HS-5 (cell line): ENCODE data around the gene CLDN9.
"Not testable (repeated sequence)": the region's sequence is repeated elsewhere in the genome, so short reads cannot be mapped to it uniquely, and the experiment has no call there.

Experiments
- DNase-seq: peaks from one replicate; pipeline ENCODE4 v3.0.0-alpha.2; 2012; ENCODE audit warnings: low read depth

Gene CLDN9

GRCh38 chr16:3032624-3033023 lies 19.9 kb downstream of the CLDN9 start:
- DNase-seq = no peak

GRCh38 chr16:3035289-3035971 lies 22.7 kb downstream of the CLDN9 start:
- no peak for DNase-seq

DNA sequence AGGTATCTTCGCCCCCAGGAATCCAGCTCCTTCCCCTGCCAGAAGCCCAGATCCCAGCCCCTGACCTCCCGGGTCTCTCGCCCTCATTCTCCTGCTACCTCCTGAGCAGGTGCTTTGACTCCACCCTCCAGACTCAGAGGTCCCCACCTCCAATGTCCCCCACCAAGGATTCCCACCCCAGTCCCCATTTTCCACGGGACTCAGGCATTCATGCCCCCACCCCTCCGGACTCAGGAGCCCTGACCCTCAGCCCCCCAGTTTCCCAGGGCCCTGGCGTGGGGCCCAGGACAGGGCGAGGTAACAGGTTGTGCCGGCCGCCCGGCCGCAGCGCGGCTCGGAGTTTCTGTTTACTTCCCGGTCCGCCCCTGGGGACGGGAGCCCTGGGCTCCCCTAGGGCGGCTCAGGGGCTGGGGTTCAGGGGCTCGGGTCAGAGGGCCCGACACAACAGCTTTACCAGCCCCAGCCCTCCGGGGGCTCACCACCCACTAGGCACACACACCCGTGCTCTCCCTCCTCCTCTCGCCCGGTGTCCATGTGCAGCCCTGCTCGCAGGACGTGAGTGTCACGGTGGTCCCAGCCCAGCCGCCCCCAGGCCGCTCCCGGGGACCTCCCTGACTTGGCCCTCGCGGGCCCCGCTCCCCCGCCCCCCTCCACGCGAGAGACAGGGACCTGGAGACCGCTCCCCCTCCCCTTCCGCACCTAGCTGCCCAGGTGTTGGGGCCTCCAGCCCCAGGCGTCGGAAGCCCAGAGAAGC lies 23.4 kb downstream of the CLDN9 start:
- no peak for DNase-seq

DNA sequence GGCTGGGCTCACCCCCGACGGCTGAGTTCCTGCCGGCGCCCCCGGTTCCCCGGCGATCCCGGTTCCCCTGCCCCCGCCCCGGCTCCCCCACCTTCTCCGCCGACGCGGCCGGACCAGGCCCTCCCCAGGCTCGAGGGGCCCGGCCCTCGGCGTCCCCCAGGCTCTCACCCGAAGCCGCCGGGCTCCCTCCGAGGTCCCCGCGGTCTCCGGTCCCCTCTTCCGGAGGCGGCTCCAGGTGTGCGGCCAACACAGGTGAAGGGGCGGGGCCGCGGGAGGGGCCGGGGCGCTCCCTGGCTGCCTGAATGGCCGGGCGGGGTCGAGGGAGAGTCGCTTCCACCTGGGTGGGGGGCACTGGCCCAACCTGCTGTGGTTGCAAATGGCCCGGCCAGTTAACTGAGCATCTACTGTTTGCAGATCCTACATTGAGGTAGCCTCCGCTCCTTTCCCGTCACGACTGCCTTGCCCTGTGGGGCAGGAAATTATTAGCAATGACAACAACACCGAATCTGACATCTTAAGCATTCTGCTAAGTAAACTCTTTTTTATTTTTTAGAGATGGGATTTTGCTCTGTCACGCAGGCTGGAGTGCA lies 24.1 kb downstream of the CLDN9 start, which contains the start of gene BICDL2:
TSS of gene BICDL2 (minus strand) at position 219 of the 590 bp plus-strand sequence. CDS start 1,448 bp downstream, outside the sequence.
- no peak for DNase-seq

- no peak for DNase-seq
Observed at GRCh38 chr16:3038256-3038655, 25.5 kb downstream of the CLDN9 start.

- DNase-seq = no peak
Observed at GRCh38 chr16:3038896-3039295, 26.2 kb downstream of the CLDN9 start.

- no peak for DNase-seq
Observed at GRCh38 chr16:3042376-3042775, 29.7 kb downstream of the CLDN9 start.

- no peak for DNase-seq
Observed at GRCh38 chr16:3044708-3045107, 32.0 kb downstream of the CLDN9 start.

GRCh38 chr16:3045758-3046640 lies 33.3 kb downstream of the CLDN9 start, which contains the start of gene MMP25:
MMP25 (plus strand) TSS chr16:3046561; CDS start chr16:3046918, 357 bp downstream.
- DNase-seq = no peak

DNA sequence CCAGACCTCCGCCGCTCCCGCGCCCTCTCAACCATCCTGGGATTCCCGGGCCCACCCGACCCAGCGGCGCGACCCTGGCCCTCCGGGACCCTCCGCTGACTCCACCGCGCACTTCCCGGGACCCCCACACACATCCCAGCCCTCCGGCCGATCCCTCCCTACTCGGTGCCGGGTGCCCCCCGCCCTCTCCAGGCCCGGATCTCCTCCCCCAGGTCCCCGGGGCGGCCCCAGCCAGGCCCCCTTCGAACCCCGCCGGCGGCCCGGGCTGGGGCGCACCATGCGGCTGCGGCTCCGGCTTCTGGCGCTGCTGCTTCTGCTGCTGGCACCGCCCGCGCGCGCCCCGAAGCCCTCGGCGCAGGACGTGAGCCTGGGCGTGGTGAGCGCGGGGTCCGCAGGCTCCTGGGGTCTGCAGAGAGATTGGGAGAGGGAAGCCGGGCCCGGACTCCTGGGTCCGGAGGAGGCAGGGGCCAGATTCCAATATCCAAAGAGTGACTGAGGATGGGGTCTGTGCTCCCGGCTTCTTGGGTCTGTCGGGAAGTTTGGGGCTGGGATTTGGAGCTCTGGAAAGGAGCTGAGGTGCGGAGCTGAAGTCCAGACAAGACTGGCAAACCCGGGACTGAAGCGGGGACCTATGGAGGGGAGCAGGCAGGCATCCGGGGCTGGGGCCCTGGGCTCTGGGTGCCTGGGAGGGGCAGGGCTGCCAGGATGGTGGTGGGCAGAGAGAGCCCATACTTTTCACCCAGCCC lies 34.1 kb downstream of the CLDN9 start:
- no peak for DNase-seq

DNA sequence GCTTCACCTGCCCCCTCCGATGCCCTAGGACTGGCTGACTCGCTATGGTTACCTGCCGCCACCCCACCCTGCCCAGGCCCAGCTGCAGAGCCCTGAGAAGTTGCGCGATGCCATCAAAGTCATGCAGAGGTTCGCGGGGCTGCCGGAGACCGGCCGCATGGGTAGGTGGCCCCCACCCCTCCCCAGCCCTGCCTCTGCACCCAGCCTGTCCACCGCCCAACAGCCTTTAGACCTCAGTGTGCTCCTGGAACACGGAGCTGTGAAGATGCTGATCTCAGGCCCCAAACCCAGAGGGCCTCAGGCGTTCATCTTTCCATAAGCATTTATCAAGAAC lies 34.6 kb downstream of the CLDN9 start:
- no peak for DNase-seq

DNA sequence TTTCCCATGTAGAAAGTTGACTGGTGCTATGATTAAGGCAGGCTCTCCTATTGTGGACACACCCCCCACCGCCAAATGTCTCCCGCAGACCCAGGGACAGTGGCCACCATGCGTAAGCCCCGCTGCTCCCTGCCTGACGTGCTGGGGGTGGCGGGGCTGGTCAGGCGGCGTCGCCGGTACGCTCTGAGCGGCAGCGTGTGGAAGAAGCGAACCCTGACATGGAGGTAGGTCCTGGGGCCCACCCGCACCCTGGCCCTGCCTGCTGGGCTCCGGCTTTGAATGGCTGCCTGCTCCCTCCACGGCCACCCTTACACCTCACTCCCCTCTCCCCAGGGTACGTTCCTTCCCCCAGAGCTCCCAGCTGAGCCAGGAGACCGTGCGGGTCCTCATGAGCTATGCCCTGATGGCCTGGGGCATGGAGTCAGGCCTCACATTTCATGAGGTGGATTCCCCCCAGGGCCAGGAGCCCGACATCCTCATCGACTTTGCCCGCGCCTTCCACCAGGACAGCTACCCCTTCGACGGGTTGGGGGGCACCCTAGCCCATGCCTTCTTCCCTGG lies 37.3 kb downstream of the CLDN9 start:
- no peak for DNase-seq

GRCh38 chr16:3050487-3050886 lies 37.8 kb downstream of the CLDN9 start:
- no peak for DNase-seq

GRCh38 chr16:3051009-3051408 lies 38.3 kb downstream of the CLDN9 start:
- no peak for DNase-seq

- no peak for DNase-seq
Observed at GRCh38 chr16:3051494-3051893, 38.8 kb downstream of the CLDN9 start.

DNA sequence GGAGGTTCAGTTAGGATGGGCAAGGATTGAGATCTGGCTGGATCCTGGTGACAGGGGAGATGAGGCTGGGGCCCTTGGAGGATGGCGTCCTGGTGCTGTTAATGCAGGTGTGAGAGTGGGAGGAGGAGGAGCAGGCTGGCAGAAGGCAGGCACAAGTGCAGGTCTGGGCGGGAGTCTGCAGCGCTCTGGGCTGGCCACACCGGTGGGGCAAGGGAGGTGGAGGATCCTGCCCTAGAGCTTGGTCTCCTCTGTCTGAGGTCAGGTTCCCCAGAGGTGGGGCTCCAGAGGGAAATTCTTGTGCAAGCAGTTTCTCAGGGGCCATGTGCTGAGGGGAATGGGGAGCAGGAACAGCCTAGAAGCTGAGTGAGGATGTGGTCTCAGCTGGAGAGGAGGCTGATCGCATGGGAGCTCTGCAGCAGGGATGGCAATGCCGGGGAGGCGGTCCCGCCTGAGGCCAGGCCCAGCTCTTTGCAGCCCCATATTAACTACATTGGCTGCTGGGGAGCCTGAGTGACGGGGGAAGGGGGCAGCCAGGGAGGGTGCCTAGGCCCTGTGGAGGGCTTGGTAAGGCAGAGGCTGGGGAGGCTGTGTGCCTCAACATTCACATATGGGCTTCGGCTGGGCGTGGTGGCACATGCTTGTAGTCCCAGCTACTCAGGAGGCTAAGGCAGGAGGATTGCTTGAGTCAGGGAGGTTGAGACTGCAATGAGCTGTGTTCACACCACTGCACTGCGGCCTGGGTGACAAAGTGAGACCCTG lies 40.0 kb downstream of the CLDN9 start:
- not testable (repeated sequence) for DNase-seq

DNA sequence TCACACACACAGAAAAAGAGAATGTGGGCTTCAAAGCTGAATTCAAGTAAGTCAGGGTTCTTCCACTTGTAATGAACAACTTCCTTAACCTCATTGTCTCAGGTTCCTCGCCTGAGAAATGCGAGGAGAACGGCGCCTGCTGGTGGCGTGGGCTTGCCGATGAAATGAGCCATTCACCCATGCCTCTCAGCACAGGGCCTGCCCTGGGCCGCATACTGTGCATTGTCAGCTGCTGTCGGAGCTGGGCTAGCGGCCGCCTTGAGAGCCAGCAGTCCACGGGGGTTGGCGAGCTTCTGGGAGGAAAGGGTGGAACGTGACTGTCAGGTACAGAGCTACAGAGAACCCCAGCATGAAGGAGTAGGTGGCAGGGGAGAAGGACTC lies 40.6 kb downstream of the CLDN9 start:
- not testable (repeated sequence) for DNase-seq

DNA sequence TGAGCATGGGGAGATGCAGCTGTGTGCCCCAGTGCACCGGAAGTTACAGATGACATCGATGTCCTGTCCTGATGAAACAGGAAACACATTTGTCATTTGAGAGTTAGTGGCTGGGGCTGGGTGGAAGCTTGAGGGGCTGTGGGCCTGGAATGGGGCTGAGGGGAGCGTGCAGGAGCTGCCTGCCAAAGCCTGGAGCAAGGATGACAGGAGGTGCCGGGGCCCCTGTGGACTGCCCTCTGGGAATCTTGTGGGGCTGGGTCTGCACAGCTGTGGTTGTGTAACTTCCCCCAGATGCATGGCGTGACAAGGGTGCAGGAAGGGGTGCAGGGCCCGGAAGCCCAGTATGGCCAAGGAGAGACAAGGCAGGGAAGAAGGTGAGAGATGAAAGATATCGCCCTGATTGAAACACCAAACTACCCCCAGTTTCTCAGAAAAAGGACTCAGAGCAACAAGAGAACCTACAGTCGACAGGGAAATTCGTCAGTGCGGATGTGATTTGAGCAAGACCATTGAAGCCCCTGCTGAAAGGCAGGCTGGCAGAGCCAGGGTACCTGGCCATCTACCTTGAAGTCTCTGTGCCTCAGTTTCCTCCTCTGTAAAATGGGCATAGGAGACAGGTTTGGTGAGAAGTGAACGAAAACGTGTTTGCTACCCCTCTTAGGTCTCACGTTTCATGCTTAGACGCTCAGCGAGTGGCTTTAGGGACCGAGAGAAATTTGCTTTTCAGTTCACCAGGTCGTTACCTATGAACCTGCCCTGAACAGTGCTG lies 42.4 kb downstream of the CLDN9 start:
- DNase-seq = no peak

DNA sequence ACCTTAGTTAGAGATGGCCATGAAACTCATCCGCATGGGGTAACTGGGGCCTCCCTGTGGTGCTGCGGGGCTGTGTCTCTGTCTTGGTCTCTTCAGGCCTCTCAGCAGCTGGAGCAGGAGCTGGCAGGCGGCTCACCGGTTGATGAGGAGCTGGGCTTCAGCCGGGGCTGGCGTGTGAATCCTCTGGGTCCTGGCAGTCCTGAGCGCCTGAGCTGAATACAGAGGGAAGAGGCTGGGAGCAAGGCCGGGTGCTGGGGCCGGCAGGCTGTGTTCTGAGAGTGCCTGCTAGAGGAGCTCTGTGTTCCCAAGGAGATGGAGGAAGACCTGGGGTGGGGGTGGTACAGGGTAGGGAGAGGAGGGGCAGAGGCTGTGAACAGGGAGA lies 43.0 kb downstream of the CLDN9 start:
- DNase-seq = not testable (repeated sequence)
